ENCODE measurements around the gene OOSP4A. TPM values are rescaled to one million over a fixed set of nuclear protein-coding genes. Genes with fewer than 3 reads are reported as not detected.

OOSP4A gene
- total and polyA plus RNA-seq, 2 of the 4 experiments (the other 2 are of a cell fraction), result not detected

DNA sequence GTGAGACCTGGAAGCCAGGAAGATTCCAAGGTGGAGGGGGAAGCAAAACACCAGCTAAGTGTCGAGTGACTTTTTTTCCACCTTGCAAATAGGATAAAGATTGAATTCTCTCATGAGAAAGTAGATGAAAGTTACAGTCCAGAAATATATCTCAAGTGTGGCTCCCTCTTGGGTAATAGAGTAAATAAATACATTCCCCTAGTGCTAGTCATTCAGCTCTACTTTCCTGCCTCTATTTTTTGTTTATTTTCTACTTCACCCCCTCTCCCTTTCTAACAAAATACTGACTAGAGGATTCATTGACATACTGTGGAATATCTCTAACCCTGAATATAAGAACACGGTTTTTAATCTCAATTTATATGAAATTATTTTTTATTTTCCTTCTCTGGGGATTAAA is 34.0 kb downstream of the OOSP4A start:
- H2BK15ac ChIP-seq (ENCODE audit: low read depth, low read length), result no peak overlapping the region
- H3K4me2 ChIP-seq (ENCODE audit: low read depth, low read length), result no peak overlapping the region
- H2BK120ac ChIP-seq (ENCODE audit: low read depth, low read length), result no peak overlapping the region
- no peak overlapping the region for H2AK5ac ChIP-seq (ENCODE audit: low read depth, low read length)
- H4K5ac ChIP-seq (ENCODE audit: low read depth, low read length), result no peak overlapping the region
- H3K9me3 ChIP-seq (ENCODE audit: control insufficient read depth, insufficient read depth, low read length), result no peaks in the 10 kb centered on the region; the same call in 1 of the 2 replicates
- dilution Hi-C loops (cut with HindIII; ENCODE audit: low sequenced_read_pairs, unreplicated experiment), result no loop called here
- BruUV-seq (replicated peaks), result no TSS peak
- H4K20me1 ChIP-seq (ENCODE audit: insufficient read depth, low read length), result no peaks in the 10 kb centered on the region
- no peak overlapping the region for H3K4me3 ChIP-seq (ENCODE audit: insufficient read depth, low read depth, low read length)
- H3K14ac ChIP-seq (replicated peaks; ENCODE audit: low read depth, low read length), result no peak overlapping the region
- ChIA-PET POLR2A (ENCODE audit: unreplicated experiment) (no interaction called here), CTCF (no interaction called here)
- no peak overlapping the region for H2AFZ ChIP-seq (replicated peaks; ENCODE audit: low read length, poor library complexity)
- no peak overlapping the region for H4K91ac ChIP-seq (ENCODE audit: insufficient read depth, low read depth, low read length)
- H3K4me1 ChIP-seq (ENCODE audit: control insufficient read depth, insufficient read depth, low read length), result no peaks in the 10 kb centered on the region
- H4K8ac ChIP-seq (ENCODE audit: low read depth in 2 of 2, low read length in 2 of 2), result no peak overlapping the region
- in situ Hi-C loops (cut with MboI; ENCODE audit: low sequenced_read_pairs), result no loop called here
- no peak overlapping the region for H3K18ac ChIP-seq (ENCODE audit: low read depth, low read length)
- intact Hi-C loops (cut with micrococcal nuclease), result no loop called here
- no peak overlapping the region for H3K4ac ChIP-seq (ENCODE audit: low read depth, low read length)
- H3K56ac ChIP-seq (ENCODE audit: extremely low read depth, insufficient read depth, low read length), result no peak overlapping the region
- no peak overlapping the region for H2BK20ac ChIP-seq (ENCODE audit: low read depth, low read length)
- H3K79me1 ChIP-seq (ENCODE audit: low read depth in 1 of 2, low read length in 2 of 2), result no peaks in the 10 kb centered on the region
- H3K9me1 ChIP-seq (ENCODE audit: insufficient read depth, low read length), result no peaks in the 10 kb centered on the region
- no peaks in the 10 kb centered on the region for H3K36me3 ChIP-seq (ENCODE audit: control insufficient read depth, insufficient read depth, low read length)
- no CpG with 5 or more reads among the region's 2 CpGs for WGBS, 2 experiments (ENCODE audit: extremely low coverage in 2 of 2, insufficient read length in 1 of 2)
- ATAC-seq (ENCODE audit: low read depth), result no peak
- H3K27me3 ChIP-seq (ENCODE audit: control insufficient read depth, insufficient read depth, low read length), result no peaks in the 10 kb centered on the region
- H3K23ac ChIP-seq (ENCODE audit: low read depth, low read length), result no peak overlapping the region
- H3K27ac ChIP-seq (ENCODE audit: insufficient read depth, low read length), result no peak overlapping the region
- TF ChIP-seq RFX5 (IDR thresholded peaks at IDR 0.05; ENCODE audit: low read depth, low read length) (no peak), MAFK (IDR thresholded peaks at IDR 0.05; ENCODE audit: low read depth, low read length) (no peak), MXI1 (IDR thresholded peaks at IDR 0.05; ENCODE audit: borderline replicate concordance, low read depth, low read length) (no peak), BHLHE40 (IDR thresholded peaks at IDR 0.05; ENCODE audit: low read depth, low read length) (no peak), FOS (IDR thresholded peaks at IDR 0.05; ENCODE audit: low read depth, low read length) (no peak), CHD1 (IDR thresholded peaks at IDR 0.05; ENCODE audit: low read depth, low read length) (no peak), CEBPB (IDR thresholded peaks at IDR 0.05; ENCODE audit: low read depth, low read length) (no peak), SMC3 (IDR thresholded peaks at IDR 0.05; ENCODE audit: low read depth, low read length) (no peak), RCOR1 (IDR thresholded peaks at IDR 0.05; ENCODE audit: insufficient replicate concordance, low read length) (no peak)
- TF ChIP-seq, protein P1, sequence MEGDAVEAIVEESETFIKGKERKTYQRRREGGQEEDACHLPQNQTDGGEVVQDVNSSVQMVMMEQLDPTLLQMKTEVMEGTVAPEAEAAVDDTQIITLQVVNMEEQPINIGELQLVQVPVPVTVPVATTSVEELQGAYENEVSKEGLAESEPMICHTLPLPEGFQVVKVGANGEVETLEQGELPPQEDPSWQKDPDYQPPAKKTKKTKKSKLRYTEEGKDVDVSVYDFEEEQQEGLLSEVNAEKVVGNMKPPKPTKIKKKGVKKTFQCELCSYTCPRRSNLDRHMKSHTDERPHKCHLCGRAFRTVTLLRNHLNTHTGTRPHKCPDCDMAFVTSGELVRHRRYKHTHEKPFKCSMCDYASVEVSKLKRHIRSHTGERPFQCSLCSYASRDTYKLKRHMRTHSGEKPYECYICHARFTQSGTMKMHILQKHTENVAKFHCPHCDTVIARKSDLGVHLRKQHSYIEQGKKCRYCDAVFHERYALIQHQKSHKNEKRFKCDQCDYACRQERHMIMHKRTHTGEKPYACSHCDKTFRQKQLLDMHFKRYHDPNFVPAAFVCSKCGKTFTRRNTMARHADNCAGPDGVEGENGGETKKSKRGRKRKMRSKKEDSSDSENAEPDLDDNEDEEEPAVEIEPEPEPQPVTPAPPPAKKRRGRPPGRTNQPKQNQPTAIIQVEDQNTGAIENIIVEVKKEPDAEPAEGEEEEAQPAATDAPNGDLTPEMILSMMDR (conservative IDR thresholded peaks at IDR 0.05; ENCODE audit: low read depth, low read length), result no peak
- TF ChIP-seq, protein P2, sequence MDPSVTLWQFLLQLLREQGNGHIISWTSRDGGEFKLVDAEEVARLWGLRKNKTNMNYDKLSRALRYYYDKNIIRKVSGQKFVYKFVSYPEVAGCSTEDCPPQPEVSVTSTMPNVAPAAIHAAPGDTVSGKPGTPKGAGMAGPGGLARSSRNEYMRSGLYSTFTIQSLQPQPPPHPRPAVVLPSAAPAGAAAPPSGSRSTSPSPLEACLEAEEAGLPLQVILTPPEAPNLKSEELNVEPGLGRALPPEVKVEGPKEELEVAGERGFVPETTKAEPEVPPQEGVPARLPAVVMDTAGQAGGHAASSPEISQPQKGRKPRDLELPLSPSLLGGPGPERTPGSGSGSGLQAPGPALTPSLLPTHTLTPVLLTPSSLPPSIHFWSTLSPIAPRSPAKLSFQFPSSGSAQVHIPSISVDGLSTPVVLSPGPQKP (IDR thresholded peaks at IDR 0.05; ENCODE audit: borderline replicate concordance, low read depth, low read length), result no peak
- H3K9ac ChIP-seq (ENCODE audit: low read depth, low read length), result no peak overlapping the region
- H2BK5ac ChIP-seq (ENCODE audit: low read depth, low read length, poor library complexity, severe bottlenecking), result no peak overlapping the region
- H2AK9ac ChIP-seq (replicated peaks; ENCODE audit: low read depth, low read length, poor library complexity), result no peak overlapping the region
- no peak for DNase-seq

Measured in IMR-90 (cell line).